Liver (tissue), 3 donors: ENCODE measurements around the gene CUX1.

Source experiments
- ATF3 ChIP-seq: IDR thresholded peaks from 2 replicates; pipeline ENCODE4 v1.6.1; 2016; ENCODE audit warnings: antibody characterized with exemption
- EGR1 ChIP-seq, 2 donors: IDR thresholded peaks; 2 replicates each; pipeline ENCODE4 v1.6.1; 2016 to 2018; ENCODE audit warnings: antibody characterized with exemption in 2 of 2, low read depth in 2 of 2
- FOXA1 ChIP-seq: IDR thresholded peaks from 2 replicates; pipeline ENCODE4 v1.6.1; 2016; ENCODE audit warnings: antibody characterized with exemption
- GABPA ChIP-seq, 2 donors: IDR thresholded peaks in 1 of 2; conservative IDR thresholded peaks in 1 of 2; 2 replicates each; pipeline ENCODE4 v1.6.1; 2016; ENCODE audit warnings: antibody characterized with exemption in 2 of 2, mild to moderate bottlenecking in 1 of 2, moderate library complexity in 1 of 2
- HNF4G ChIP-seq: IDR thresholded peaks from 2 replicates; pipeline ENCODE4 v1.6.1; 2016; ENCODE audit warnings: antibody characterized with exemption
- JUND ChIP-seq, 2 donors: IDR thresholded peaks; 2 replicates each; pipeline ENCODE4 v1.6.1; 2016; ENCODE audit warnings: antibody characterized with exemption in 2 of 2
- RAD21 ChIP-seq, 2 donors: IDR thresholded peaks; 2 replicates each; pipeline ENCODE4 v1.6.1; 2016; ENCODE audit warnings: antibody characterized with exemption in 2 of 2, mild to moderate bottlenecking in 2 of 2
- REST ChIP-seq: IDR thresholded peaks from 2 replicates; pipeline ENCODE4 v1.6.1; 2016; ENCODE audit warnings: antibody characterized with exemption, mild to moderate bottlenecking
- SP1 ChIP-seq: IDR thresholded peaks from 2 replicates; pipeline ENCODE4 v1.6.1; 2018; ENCODE audit warnings: antibody characterized with exemption, mild to moderate bottlenecking
- TAF1 ChIP-seq: conservative IDR thresholded peaks from 2 replicates; pipeline ENCODE4 v1.6.1; 2016; ENCODE audit warnings: antibody characterized with exemption, mild to moderate bottlenecking
- YY1 ChIP-seq: IDR thresholded peaks from 2 replicates; pipeline ENCODE4 v1.6.1; 2016; ENCODE audit warnings: antibody characterized with exemption, mild to moderate bottlenecking
- ZBTB33 ChIP-seq: IDR thresholded peaks from 2 replicates; pipeline ENCODE4 v1.6.1; 2016; ENCODE audit warnings: antibody characterized with exemption
- TF ChIP-seq, protein P1 (sequence below): fragments of 150-350 bp; IDR thresholded peaks from 2 replicates; pipeline ENCODE4 v1.5.1; 2017; ENCODE audit warnings: improper control_type of control experiment, low read depth, low read length; ENCODE audit not compliant: missing input control
- TF ChIP-seq, protein P2 (sequence below): IDR thresholded peaks from 2 replicates; pipeline ENCODE4 v1.6.1; 2016; ENCODE audit warnings: antibody characterized with exemption
- donor health status: healthy.
- donor health status: healthy.

- TF ChIP-seq EGR1 (IDR thresholded peaks at IDR 0.05; ENCODE audit: low read depth in 2 of 2) (no peak), REST (no peak), FOXA1 (no peak), TAF1 (no peak), YY1 (no peak), ZBTB33 (no peak), JUND (IDR thresholded peaks at IDR 0.05) (no peak), SP1 (no peak), HNF4G (no peak), RAD21 (IDR thresholded peaks at IDR 0.05) (no peak), GABPA (IDR thresholded peaks at IDR 0.05 in 1 of 2, conservative IDR thresholded peaks at IDR 0.05 in 1 of 2) (no peak), ATF3 (no peak)
- TF ChIP-seq, protein P1, sequence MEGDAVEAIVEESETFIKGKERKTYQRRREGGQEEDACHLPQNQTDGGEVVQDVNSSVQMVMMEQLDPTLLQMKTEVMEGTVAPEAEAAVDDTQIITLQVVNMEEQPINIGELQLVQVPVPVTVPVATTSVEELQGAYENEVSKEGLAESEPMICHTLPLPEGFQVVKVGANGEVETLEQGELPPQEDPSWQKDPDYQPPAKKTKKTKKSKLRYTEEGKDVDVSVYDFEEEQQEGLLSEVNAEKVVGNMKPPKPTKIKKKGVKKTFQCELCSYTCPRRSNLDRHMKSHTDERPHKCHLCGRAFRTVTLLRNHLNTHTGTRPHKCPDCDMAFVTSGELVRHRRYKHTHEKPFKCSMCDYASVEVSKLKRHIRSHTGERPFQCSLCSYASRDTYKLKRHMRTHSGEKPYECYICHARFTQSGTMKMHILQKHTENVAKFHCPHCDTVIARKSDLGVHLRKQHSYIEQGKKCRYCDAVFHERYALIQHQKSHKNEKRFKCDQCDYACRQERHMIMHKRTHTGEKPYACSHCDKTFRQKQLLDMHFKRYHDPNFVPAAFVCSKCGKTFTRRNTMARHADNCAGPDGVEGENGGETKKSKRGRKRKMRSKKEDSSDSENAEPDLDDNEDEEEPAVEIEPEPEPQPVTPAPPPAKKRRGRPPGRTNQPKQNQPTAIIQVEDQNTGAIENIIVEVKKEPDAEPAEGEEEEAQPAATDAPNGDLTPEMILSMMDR, result no peak
- TF ChIP-seq, protein P2, sequence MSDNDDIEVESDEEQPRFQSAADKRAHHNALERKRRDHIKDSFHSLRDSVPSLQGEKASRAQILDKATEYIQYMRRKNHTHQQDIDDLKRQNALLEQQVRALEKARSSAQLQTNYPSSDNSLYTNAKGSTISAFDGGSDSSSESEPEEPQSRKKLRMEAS, result no peak
Measured at GRCh38 chr7:101874028-101874427, 56.6 kb downstream of the CUX1 start.
